Skin of body (tissue), 2 donors: ENCODE measurements around the gene RTN4. TPM values are rescaled to one million over a fixed set of nuclear protein-coding genes. Genes with fewer than 3 reads are reported as not detected.
"Not testable (repeated sequence)": the region's sequence is repeated elsewhere in the genome, so short reads cannot be mapped to it uniquely, and the experiment has no call there.

Experiments
- DNase-seq: peaks from one replicate; lab custom pipeline; 2025; lab: John Stamatoyannopoulos, UW
- total RNA-seq: library from RNA; depleted of rRNA; stranded (reverse); fragments of >200 nt; gene quantifications from one replicate; pipeline ENCODE4 v1.2.3, GENCODE V29; 2014

The RTN4 gene
- total RNA-seq, 1 donor from 2014 or later = 225 TPM

DNA sequence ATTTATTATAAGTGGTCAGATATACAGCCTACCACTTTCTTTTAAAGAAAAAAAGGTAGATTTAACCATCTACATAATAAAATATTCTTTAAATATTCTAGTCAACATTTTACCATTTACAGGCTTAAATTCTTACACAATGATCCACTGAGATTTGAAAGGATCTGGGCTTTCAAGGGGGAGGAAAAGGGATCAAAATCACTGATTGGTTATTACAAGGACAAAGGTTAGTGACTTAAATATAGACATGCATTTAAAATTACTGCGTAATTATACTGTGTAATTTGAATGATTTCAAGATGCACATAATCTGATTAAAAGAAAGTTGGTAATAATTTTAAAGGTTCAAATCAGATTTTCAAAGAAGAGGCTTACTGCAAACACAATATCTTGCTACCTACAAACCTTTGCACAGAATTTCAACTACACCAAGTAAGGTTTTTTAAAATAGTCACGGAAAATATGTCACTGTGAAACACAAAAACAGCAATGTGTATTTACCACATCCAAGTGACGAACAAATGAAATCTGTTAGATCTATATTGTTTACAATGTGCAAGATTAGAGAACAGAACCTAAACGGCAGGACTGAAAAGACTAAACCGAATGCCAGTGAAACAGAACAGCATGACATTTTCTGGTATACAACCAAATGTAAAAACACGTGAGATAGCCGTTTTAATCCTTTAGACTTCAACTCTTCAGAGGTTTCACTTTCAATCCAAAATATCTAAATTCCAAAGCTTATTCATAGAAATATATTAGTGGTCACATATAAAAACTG lies 40.8 kb downstream of the RTN4 start:
- DNase-seq = no peak

DNA sequence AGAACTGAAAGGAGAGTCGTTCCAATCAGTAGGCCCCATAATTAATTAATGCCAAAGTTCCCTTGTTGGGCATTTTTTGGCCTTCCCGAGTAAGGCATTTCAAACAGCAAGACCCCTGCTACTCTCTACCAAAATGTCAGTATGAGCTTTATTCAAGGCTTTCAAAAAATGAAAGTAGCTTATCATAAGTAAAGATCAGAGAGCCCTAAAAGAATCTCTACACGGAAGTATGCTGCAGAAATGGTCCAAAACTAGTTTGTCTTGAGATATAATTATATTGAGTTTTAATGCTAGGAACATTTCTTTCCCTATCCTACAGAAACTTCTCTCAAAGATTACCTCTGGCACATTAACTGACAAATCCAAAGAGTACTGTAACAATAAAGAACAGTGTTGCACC lies 43.9 kb downstream of the RTN4 start:
- DNase-seq = no peak

DNA sequence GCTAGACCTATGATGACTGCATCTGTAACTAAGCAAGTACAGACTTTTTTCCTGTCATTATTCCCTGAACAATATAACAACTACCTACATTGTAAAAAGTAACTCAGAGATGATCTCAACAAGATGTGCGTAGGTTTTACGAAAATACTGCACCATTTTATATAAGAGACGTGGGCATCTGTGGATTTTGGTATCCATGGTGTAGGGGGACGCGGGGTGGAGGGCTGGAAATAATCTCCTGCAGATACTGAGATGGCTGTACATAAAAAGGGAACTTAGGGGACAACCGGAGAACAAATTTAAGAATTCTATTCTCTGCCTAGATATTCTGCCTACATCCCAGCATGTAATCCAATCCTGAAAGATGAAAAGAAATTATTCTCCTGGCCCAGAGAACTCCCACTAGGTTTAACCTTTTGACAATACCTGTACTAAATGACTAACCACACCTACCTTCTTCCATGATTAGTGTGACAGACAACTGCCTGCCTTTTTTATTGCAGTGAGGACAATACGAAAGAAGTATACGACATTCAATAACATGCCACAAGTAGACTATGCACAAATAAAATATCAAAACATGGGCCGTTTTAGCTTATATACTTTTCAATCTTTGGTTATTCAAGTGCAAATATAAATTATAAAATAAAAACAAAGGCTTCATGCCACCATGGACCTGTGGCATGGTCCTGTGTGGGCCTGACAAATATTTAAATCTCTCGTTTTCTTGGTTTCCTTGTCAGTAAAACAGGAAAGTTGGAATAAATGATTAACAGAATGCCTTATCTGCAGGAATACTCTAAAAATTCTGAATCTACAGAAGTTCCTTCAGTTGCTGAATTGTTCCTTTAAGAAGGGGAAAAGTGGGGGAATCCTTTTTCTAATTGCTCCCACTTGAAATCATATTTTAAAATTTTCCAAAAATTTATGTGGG lies 46.3 kb downstream of the RTN4 start:
- no peak for DNase-seq

DNA sequence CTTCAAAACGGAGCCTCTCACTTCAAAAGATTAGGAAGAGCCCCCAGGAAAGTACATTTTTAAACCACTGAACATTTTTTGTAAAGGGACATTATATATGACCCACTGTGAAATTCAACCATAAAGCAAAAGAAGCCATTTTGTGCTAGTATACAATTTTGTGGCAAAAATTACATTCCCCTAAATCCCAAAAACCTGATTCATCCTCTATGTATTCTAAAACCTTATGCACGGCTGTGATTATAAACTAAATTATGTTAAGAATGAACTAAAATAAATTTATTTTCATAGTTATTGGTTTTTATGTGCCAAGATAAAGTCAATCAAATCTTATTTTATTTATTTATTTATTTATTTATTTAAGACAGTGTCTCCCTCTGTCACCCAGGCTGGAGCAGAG lies 48.5 kb downstream of the RTN4 start:
- no peak for DNase-seq

DNA sequence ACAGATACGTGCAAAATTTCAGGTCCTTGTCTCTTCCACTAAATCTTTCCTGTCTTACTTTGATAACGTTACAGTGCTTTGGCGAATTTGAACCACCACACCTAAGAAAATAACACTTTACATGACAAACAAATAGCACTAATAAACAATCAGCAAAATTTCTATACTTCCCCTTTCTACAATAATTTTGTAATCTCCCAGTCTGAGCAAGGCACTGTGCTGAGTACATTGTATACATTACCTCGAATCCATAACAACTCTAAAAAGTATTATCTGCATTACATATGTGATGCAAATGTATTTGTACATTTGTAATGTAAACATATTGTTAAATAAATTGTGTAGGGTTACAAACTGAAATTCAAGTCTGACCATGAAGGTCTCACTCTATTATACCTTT lies 49.9 kb downstream of the RTN4 start:
- DNase-seq = no peak

DNA sequence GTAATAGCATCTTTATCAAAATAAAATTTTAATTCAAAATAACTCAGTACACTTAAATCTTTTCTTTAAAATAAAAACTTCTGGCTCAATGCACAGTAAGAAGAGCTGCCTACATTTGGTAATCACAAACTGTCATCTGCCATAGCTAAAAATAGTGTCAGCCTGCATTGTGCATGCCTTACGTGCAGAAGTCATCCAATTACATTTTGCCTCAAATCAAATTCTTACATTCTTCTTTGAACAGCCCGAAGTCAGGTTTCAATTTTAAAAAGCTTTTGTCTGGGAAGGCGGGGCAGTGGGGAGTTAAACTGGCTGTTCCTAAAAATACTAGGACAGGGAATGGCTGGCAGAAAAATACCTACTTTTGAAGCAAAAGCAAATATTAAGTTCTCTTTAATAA lies 51.1 kb downstream of the RTN4 start:
- DNase-seq = peak; percentile 76

DNA sequence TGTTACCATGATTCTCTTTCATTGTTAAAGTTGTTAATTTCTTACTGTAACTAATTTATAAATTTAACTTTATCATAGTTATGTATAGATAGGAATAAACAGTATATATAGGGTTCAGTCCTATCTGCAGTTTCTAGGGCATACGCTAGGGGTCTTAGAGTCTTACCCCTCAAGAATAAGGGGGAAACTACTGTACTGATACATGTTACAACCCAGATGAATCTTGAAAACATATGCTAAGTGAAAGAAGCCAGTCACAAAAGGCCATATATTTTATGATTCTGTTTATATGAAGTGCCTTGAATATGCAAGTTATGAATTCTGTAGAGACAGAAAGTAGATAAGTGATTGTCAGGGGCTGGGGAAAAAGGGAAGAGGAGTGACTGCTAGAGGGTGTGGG lies 52.4 kb downstream of the RTN4 start:
- DNase-seq = no peak

DNA sequence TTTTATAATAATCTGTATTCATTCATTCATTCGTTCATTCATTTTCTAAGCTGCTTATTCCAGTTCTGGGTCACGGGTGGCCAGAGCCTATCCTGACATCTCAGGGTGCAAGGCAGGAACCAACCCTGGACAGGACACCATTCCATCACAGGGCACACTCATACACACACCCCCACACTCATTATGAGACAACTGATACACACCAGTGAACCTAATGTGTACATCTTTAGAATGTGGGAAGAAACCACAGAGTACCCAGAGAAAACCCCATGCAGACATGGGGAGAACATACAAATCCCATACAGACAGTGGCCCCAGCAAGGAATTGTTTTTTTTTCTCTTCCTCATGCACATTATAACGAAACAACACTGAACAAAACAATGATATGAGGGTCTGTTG lies 54.7 kb downstream of the RTN4 start:
- no peak for DNase-seq

DNA sequence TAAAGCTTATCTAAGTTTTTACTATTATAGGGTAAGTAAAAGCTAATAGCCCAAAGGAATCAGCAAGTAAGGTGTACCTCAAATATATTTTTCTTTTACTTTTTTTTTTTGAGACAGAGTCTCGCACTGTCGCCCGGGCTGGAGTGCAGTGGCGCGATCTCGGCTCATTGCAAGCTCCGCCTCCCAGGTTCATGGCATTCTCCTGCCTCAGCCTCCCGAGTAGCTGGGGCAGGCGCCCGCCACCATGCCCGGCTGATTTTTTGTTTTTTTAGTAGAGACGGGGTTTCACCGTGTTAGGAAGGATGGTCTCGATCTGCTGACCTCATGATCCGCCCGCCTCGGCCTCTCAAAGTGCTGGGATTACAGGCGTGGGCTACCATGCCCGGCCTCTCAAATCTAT lies 59.6 kb downstream of the RTN4 start:
- DNase-seq = not testable (repeated sequence)

DNA sequence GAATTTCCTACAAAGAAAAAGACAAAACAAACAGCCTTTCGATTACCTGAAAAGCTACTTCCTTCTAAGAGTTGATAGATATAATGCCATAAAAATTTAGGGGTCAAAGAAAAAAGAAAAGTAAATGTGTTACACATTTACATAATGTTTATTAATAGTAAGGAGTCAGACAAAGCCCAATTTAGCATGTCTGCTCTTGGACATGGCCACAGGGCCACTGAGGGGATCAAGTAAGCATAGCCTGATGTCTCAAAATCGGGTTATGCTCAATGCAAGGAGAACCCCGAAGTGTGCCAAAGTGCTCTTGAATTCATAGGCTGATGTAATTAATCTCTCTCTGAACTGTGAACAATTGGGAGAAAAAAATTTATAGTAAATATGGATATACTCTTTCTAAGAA lies 61.6 kb downstream of the RTN4 start:
- no peak for DNase-seq

DNA sequence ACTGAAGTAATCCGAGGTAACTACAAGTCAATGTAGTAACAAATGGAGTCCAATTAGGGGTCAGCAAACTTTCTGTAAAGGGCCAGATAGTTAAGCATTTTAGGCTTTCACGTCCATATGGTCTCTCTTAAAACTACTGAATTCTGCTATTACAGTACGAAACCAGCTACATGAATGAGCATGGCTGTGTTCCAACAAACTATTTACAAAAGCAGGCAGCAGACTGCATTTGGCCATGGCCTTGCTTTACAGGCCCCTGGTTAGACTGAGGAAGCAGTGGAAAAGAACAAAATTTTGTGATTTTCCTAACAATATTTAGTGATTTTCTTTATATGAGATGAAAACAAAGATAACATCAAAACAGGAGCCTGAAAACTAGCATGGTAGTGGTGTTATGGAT lies 64.0 kb downstream of the RTN4 start:
- DNase-seq = no peak

DNA sequence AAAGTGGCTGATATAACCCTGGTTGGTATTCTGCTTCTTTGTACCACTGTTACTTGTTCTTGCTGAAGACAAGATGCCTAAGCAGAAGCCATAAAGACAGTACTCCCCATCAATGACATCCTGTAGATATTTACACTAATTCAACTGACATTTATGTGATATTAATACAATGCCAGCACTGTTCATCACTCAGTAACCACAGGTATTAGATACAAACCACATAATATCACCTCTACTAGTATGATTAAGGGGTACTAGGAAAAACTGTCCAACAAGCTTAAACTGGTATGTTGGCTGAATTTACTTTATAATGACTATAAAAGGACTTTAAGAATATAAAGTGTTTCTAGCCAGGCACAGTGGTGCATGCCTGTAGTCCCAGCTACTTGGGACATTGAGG lies 65.8 kb downstream of the RTN4 start:
- DNase-seq = no peak

DNA sequence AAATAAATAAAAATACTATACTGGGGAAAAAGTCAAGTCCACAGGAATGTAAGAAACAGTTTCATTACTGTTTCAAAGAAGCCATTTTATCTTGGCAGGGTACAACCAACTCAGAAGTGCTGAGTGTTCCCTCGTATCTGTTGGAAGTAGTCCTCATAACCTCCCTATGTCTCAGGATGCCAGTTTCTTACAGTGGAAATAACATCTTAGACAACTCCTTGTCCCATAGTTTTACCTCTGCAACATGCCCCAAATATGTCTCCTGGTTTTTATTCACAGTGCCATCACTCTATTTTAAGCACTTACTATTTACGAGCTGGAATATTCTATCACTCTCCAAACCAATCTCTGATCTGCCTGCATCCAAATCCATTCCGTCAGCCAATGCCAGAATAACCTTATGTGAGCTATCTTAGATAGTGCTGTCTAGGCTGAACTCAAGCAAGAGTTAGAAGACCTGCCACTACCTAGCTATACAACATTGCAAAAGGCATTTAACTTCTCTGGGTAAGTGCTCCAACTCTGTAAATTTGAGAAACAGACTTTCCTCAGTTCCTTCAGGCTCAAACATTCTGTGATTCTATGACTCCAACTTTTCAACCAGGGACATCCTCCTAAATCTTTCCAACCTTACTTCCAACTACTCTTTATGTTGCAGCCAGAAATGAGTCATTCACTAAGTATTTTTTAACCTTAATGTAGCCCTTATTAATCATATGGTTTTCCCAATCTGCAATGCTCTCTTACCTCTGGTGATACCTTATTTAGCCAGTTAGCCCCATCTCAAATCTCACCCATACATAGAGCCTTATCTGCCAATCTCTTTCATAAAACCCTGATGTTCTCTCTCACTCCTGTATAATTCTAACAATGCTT lies 66.7 kb downstream of the RTN4 start:
- DNase-seq = no peak

DNA sequence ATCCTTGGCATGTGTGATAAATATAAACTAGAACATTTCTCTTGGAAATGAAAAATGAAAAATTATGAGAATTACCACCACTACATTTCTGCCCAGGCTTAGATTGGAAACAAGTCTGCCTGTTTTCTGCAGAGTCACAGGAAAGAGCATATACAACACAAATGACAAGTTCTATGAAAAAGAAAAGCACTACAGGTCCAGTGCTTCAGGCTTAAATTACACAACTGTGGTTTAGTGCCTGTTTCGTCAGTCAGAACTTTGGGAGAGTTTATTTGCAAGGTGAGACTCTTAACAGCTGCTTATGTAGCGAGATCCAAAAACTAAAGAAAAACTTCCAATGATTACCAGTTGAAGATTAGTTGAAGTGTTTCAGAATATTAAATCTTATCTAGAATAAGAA lies 68.9 kb downstream of the RTN4 start:
- no peak for DNase-seq

DNA sequence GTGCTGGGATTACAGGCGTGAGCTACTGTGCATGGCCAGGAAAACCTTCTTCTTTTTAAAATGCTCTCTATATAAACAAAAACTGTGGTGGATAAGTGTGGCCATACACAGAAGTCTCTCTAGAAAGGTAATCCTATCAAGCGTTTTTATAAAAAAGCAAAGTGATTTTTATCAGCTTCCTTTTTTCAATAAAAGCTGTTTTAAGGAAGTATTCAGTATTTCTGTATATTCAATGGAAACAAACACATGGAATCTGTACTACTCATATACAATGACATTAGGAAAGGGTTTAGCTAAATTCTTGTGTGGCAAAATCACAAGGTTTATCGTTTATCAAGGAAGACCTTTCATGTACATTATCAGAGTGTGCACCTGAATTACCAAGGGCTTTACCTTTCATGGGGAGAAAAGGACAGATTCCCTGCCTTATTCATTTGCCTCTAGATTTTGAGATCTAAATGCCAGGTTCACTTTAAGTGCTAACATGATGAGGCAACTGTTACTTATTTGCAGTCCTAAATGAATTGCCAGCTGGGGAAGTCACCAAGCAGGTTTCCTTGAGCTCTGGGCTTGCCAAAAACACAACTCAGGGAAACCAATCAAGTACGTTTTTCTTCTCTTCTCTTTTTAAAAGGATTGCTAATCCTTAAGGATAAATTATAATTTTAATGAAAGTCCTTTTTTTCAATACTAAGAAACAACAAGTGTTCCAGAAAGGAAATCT lies 70.8 kb downstream of the RTN4 start:
- DNase-seq = no peak

DNA sequence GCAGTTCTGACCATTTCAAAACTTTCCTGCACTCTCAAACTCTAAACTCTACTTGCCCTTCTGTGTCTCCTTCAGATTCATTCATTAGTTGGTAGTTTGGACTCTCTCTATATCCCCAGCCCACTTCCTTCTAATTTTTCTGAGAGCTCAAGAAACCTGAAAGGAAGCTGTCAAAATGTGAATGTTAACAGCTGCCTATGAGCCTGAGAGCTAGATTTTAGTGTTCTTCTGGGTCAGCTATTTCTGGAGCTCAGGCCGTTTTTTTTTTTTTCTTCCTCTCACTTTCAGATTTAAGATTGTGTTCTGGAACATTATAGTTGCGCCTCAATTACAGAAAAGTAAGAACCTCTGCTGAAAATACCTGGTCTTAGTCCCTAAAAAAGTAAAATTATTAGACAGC lies 73.1 kb downstream of the RTN4 start:
- DNase-seq = no peak

DNA sequence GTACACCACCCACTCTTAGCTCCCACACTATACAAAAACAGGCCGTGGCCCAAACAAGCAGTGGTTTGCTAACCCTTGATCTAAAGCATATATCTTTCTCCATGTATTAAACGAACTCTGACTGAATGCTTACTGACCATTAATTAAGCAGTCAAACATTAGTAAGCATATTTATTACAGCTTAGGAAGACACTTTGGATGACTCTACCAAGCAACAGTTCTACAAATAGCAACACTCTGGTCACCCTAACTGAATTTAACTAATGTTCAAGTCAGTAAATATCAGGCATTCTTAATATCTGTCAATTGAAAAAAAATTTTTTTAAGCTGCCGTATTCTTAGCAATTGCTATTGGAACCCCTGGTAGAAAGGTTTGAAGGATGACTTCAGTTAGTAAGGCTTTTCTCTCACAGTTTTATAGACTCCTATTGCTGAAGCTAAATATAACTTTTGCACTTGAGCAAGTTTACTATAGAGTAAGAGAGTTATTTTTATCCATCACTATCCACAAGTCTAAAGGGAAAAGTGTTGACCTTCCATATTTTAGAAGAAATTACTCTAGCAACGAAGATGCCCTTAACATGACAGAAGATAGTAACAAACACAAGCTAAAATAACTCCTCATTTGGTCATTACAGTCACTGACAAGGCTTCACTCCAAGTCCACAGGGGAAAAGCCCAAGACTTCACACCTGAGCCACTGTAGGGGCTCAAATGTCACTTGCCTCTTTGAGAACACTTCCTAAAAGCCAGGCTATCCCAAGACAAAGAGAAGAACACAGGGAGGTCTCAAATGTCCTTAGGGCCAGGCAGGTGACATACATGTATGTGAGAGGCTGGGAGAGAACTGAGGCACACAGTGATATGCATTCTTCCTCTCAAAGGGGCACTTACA lies 74.4 kb downstream of the RTN4 start:
- no peak for DNase-seq

DNA sequence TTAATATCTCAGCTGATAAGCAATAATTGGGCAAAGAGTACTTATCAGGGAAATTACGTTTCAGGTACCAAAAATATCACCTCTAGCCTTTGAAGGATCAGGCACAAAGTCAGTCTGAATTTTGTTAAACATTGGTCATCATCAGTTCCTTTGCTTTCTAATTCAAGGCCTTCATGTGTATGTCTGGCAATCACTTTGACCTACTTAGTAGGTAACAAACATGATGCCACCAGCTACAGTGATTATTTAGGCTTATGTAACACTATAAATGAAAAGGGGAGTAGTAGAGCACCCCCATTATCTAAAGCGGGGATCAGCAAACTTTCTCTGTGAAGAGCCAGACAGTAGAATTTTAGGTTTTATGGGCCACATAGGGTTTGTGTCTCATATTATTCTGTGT lies 75.1 kb downstream of the RTN4 start:
- DNase-seq = no peak

DNA sequence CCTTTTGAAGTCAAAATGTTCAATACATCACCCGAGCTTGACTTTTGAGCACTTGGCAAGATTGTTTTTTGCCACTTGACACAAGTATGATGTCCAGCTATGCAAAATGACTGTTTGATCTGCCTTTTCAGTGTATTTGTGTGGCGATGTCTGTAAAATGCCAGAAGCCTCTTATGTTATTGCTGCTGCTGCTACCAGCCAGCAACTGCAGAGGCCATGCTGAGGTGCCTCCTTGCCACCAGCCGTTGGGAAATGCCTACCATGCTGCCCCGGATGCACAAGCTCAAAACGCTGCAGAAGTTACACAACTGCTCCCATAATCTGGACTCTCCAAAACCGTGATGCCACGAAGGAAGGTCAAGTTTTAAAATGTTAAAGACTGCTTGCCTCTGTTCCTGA lies 80.3 kb downstream of the RTN4 start:
- no peak for DNase-seq
